Measurements from ENCODE around the gene ALDOC.
"Not testable (repeated sequence)": the region's sequence is repeated elsewhere in the genome, so short reads cannot be mapped to it uniquely, and the experiment has no call there.

ALDOC gene

GRCh38 chr17:28610376-28610775 is 33.7 kb upstream of the ALDOC start:
- Histone ChIP-seq H3K9ac (ENCODE audit: low read depth, low read length) (no peak overlapping the region), H3K9me3 (ENCODE audit: control insufficient read depth, insufficient read depth, low read length) (no peaks in the 10 kb centered on the region), H3K4me1 (ENCODE audit: control insufficient read depth, insufficient read depth, low read length) (no peaks in the 10 kb centered on the region), H3K36me3 (ENCODE audit: control insufficient read depth, insufficient read depth, low read length) (peaks cover 33% of the 10 kb centered on the region), H3K4me3 (ENCODE audit: low read depth, low read length) (no peak overlapping the region), H3K27me3 (ENCODE audit: control insufficient read depth, insufficient read depth, low read length) (no peaks in the 10 kb centered on the region)

GRCh38 chr17:28604031-28604430 is 27.3 kb upstream of the ALDOC start:
- not testable (repeated sequence) for H3K4me3 ChIP-seq (ENCODE audit: low read depth, low read length); H3K36me3 ChIP-seq (ENCODE audit: control insufficient read depth, insufficient read depth, low read length); H3K9me3 ChIP-seq (ENCODE audit: control insufficient read depth, insufficient read depth, low read length); H3K27me3 ChIP-seq (ENCODE audit: control insufficient read depth, insufficient read depth, low read length); H3K4me1 ChIP-seq (ENCODE audit: control insufficient read depth, insufficient read depth, low read length); H3K9ac ChIP-seq (ENCODE audit: low read depth, low read length)

GRCh38 chr17:28599311-28600184 is 22.9 kb upstream of the ALDOC start:
- Histone ChIP-seq H3K9me3 (ENCODE audit: control insufficient read depth, insufficient read depth, low read length) (no peaks in the 10 kb centered on the region), H3K9ac (ENCODE audit: low read depth, low read length) (peak overlapping the region; percentile 50), H3K4me3 (ENCODE audit: low read depth, low read length) (peak overlapping the region; percentile 96)

GRCh38 chr17:28598799-28599310 is 22.2 kb upstream of the ALDOC start, which contains the start of gene SPAG5:
Gene SPAG5, minus strand, starts transcription at chr17:28599025. Its CDS starts 79 bp downstream, at chr17:28598946.
- Histone ChIP-seq H3K4me3 (ENCODE audit: low read depth, low read length) (peak within 1 kb of the TSS; percentile 96), H3K4me1 (ENCODE audit: control insufficient read depth, insufficient read depth, low read length) (peaks cover 4% of the 10 kb centered on the region), H3K9ac (ENCODE audit: low read depth, low read length) (peak within 1 kb of the TSS; percentile 97)

More at GRCh38 chr17:28599311-28600184, 22.9 kb upstream of the ALDOC start:
- Histone ChIP-seq H3K4me1 (ENCODE audit: control insufficient read depth, insufficient read depth, low read length) (peaks cover 4% of the 10 kb centered on the region), H3K27me3 (ENCODE audit: control insufficient read depth, insufficient read depth, low read length) (no peaks in the 10 kb centered on the region), H3K36me3 (ENCODE audit: control insufficient read depth, insufficient read depth, low read length) (peaks cover under 1% of the 10 kb centered on the region)

GRCh38 chr17:28598389-28598788 is 21.7 kb upstream of the ALDOC start:
- peak overlapping the region; percentile 97 for H3K9ac ChIP-seq (ENCODE audit: low read depth, low read length)
- H3K36me3 ChIP-seq (ENCODE audit: control insufficient read depth, insufficient read depth, low read length), result peaks cover 2% of the 10 kb centered on the region
- H3K9me3 ChIP-seq (ENCODE audit: control insufficient read depth, insufficient read depth, low read length), result no peaks in the 10 kb centered on the region

More at GRCh38 chr17:28598799-28599310, 22.2 kb upstream of the ALDOC start, which contains the start of gene SPAG5:
- Histone ChIP-seq H3K9me3 (ENCODE audit: control insufficient read depth, insufficient read depth, low read length) (no peaks in the 10 kb centered on the region), H3K27me3 (ENCODE audit: control insufficient read depth, insufficient read depth, low read length) (no peaks in the 10 kb centered on the region), H3K36me3 (ENCODE audit: control insufficient read depth, insufficient read depth, low read length) (no peaks in the 10 kb centered on the region)

GRCh38 chr17:28597606-28598383 is 21.1 kb upstream of the ALDOC start:
- H3K27me3 ChIP-seq (ENCODE audit: control insufficient read depth, insufficient read depth, low read length), result no peaks in the 10 kb centered on the region
- peaks cover 8% of the 10 kb centered on the region for H3K36me3 ChIP-seq (ENCODE audit: control insufficient read depth, insufficient read depth, low read length)
- no peaks in the 10 kb centered on the region for H3K9me3 ChIP-seq (ENCODE audit: control insufficient read depth, insufficient read depth, low read length)
- H3K4me1 ChIP-seq (ENCODE audit: control insufficient read depth, insufficient read depth, low read length), result peaks cover 4% of the 10 kb centered on the region
- H3K4me3 ChIP-seq (ENCODE audit: low read depth, low read length), result peak overlapping the region; percentile 96
- H3K9ac ChIP-seq (ENCODE audit: low read depth, low read length), result peak overlapping the region; percentile 97

More at GRCh38 chr17:28598389-28598788, 21.7 kb upstream of the ALDOC start:
- Histone ChIP-seq H3K27me3 (ENCODE audit: control insufficient read depth, insufficient read depth, low read length) (no peaks in the 10 kb centered on the region), H3K4me1 (ENCODE audit: control insufficient read depth, insufficient read depth, low read length) (peaks cover 4% of the 10 kb centered on the region), H3K4me3 (ENCODE audit: low read depth, low read length) (peak overlapping the region; percentile 96)

GRCh38 chr17:28592260-28592659 is 15.6 kb upstream of the ALDOC start:
- H3K36me3 ChIP-seq (ENCODE audit: control insufficient read depth, insufficient read depth, low read length), result peaks cover 33% of the 10 kb centered on the region
- H3K27me3 ChIP-seq (ENCODE audit: control insufficient read depth, insufficient read depth, low read length), result no peaks in the 10 kb centered on the region
- H3K4me3 ChIP-seq (ENCODE audit: low read depth, low read length), result no peak overlapping the region
- no peaks in the 10 kb centered on the region for H3K4me1 ChIP-seq (ENCODE audit: control insufficient read depth, insufficient read depth, low read length)
- H3K9ac ChIP-seq (ENCODE audit: low read depth, low read length), result no peak overlapping the region
- no peaks in the 10 kb centered on the region for H3K9me3 ChIP-seq (ENCODE audit: control insufficient read depth, insufficient read depth, low read length)

GRCh38 chr17:28585851-28586250 is 9.2 kb upstream of the ALDOC start:
- H3K4me1 ChIP-seq (ENCODE audit: control insufficient read depth, insufficient read depth, low read length), result no peaks in the 10 kb centered on the region
- H3K36me3 ChIP-seq (ENCODE audit: control insufficient read depth, insufficient read depth, low read length), result peaks cover 55% of the 10 kb centered on the region
- H3K27me3 ChIP-seq (ENCODE audit: control insufficient read depth, insufficient read depth, low read length), result no peaks in the 10 kb centered on the region
- H3K9me3 ChIP-seq (ENCODE audit: control insufficient read depth, insufficient read depth, low read length), result no peaks in the 10 kb centered on the region
- H3K9ac ChIP-seq (ENCODE audit: low read depth, low read length), result no peak overlapping the region
- H3K4me3 ChIP-seq (ENCODE audit: low read depth, low read length), result no peak overlapping the region

- no peaks in the 10 kb centered on the region for H3K4me1 ChIP-seq (ENCODE audit: control insufficient read depth, insufficient read depth, low read length)
- peaks cover 62% of the 10 kb centered on the region for H3K36me3 ChIP-seq (ENCODE audit: control insufficient read depth, insufficient read depth, low read length)
Measured at GRCh38 chr17:28584434-28584833, 7.7 kb upstream of the ALDOC start.

GRCh38 chr17:28582513-28582912 is 5.8 kb upstream of the ALDOC start:
- Histone ChIP-seq H3K36me3 (ENCODE audit: control insufficient read depth, insufficient read depth, low read length) (peaks cover 70% of the 10 kb centered on the region), H3K4me1 (ENCODE audit: control insufficient read depth, insufficient read depth, low read length) (no peaks in the 10 kb centered on the region), H3K9ac (ENCODE audit: low read depth, low read length) (no peak overlapping the region), H3K9me3 (ENCODE audit: control insufficient read depth, insufficient read depth, low read length) (no peaks in the 10 kb centered on the region), H3K4me3 (ENCODE audit: low read depth, low read length) (no peak overlapping the region), H3K27me3 (ENCODE audit: control insufficient read depth, insufficient read depth, low read length) (no peaks in the 10 kb centered on the region)

More at GRCh38 chr17:28584434-28584833, 7.7 kb upstream of the ALDOC start:
- no peak overlapping the region for H3K9ac ChIP-seq (ENCODE audit: low read depth, low read length)
- no peaks in the 10 kb centered on the region for H3K9me3 ChIP-seq (ENCODE audit: control insufficient read depth, insufficient read depth, low read length)
- no peak overlapping the region for H3K4me3 ChIP-seq (ENCODE audit: low read depth, low read length)
- no peaks in the 10 kb centered on the region for H3K27me3 ChIP-seq (ENCODE audit: control insufficient read depth, insufficient read depth, low read length)

GRCh38 chr17:28580959-28581358 is 4.3 kb upstream of the ALDOC start:
- H3K4me3 ChIP-seq (ENCODE audit: low read depth, low read length), result no peak overlapping the region
- peaks cover 60% of the 10 kb centered on the region for H3K36me3 ChIP-seq (ENCODE audit: control insufficient read depth, insufficient read depth, low read length)
- H3K9me3 ChIP-seq (ENCODE audit: control insufficient read depth, insufficient read depth, low read length), result no peaks in the 10 kb centered on the region
- no peak overlapping the region for H3K9ac ChIP-seq (ENCODE audit: low read depth, low read length)
- peaks cover 4% of the 10 kb centered on the region for H3K4me1 ChIP-seq (ENCODE audit: control insufficient read depth, insufficient read depth, low read length)
- peaks cover 3% of the 10 kb centered on the region for H3K27me3 ChIP-seq (ENCODE audit: control insufficient read depth, insufficient read depth, low read length)
